ENCODE measurements around the gene RYR2. TPM values are rescaled to one million over a fixed set of nuclear protein-coding genes. Genes with fewer than 3 reads are reported as not detected.

Gene RYR2
- total RNA-seq, 1 donor from 2014 or later: 0.16 TPM

Small RNAs within 50 kb of the gene (microRNA-seq; reads per million reads assigned to microRNA genes)
- not detected for gene MIR4428

Other genes starting within 250 kb of the RYR2 start
- 22.9 and 24.7 TPM in 2 replicates for gene MTR, start 246.9 kb upstream of the RYR2 start, total RNA-seq
- gene MT1HL1, start 37.7 kb upstream of the RYR2 start, total RNA-seq: not detected in 2 replicates

Measured in myocyte (in vitro differentiated cells).